Vagina (tissue), 2 donors: Measurements from ENCODE around the gene RHOBTB3.

Source experiments
- CTCF ChIP-seq, 3 experiments: fragments of 450-650 bp in 2 of 3; fragments of 200-600 bp in 1 of 3; sonication (generic) in 1 of 3; IDR thresholded peaks; one replicate each; pipeline ENCODE4 v1.5.1; 2017 to 2019; ENCODE audit warnings: antibody characterized with exemption in 3 of 3, mild to moderate bottlenecking in 2 of 3, moderate library complexity in 2 of 3
- POLR2A ChIP-seq, 2 donors: fragments of 450-650 bp; IDR thresholded peaks; one replicate each; pipeline ENCODE4 v1.6.1; 2017; ENCODE audit warnings: antibody characterized with exemption in 2 of 2, mild to moderate bottlenecking in 2 of 2, moderate library complexity in 2 of 2
- POLR2AphosphoS5 ChIP-seq, 2 donors: sonication (generic); formaldehyde crosslinking; IDR thresholded peaks; one replicate each; pipeline ENCODE4 v1.9.0; 2017; ENCODE audit warnings: antibody characterized with exemption in 2 of 2, mild to moderate bottlenecking in 2 of 2, low read depth in 1 of 2; ENCODE audit not compliant: insufficient read depth in 1 of 2

- TF ChIP-seq CTCF (IDR thresholded peaks at IDR 0.05) = no peak
- TF ChIP-seq POLR2AphosphoS5 (IDR thresholded peaks at IDR 0.05; ENCODE audit: insufficient read depth in 1 of 2, low read depth in 1 of 2) = no peak
- no peak for TF ChIP-seq POLR2A (IDR thresholded peaks at IDR 0.05)
Observed at GRCh38 chr5:95783661-95784060, 52.5 kb downstream of the RHOBTB3 start.
